GM19397 (cell line): ENCODE data around the gene PSMB9.
"Not testable (repeated sequence)": the region's sequence is repeated elsewhere in the genome, so short reads cannot be mapped to it uniquely, and the experiment has no call there.

ENCODE experiments used
- ATAC-seq: cut with Tn5 transposase; IDR thresholded peaks from one replicate; pipeline ENCODE4 v1.9.1; 2021; ENCODE audit warnings: mild to moderate bottlenecking, moderate library complexity; ENCODE audit not compliant: unreplicated experiment

The PSMB9 gene

DNA sequence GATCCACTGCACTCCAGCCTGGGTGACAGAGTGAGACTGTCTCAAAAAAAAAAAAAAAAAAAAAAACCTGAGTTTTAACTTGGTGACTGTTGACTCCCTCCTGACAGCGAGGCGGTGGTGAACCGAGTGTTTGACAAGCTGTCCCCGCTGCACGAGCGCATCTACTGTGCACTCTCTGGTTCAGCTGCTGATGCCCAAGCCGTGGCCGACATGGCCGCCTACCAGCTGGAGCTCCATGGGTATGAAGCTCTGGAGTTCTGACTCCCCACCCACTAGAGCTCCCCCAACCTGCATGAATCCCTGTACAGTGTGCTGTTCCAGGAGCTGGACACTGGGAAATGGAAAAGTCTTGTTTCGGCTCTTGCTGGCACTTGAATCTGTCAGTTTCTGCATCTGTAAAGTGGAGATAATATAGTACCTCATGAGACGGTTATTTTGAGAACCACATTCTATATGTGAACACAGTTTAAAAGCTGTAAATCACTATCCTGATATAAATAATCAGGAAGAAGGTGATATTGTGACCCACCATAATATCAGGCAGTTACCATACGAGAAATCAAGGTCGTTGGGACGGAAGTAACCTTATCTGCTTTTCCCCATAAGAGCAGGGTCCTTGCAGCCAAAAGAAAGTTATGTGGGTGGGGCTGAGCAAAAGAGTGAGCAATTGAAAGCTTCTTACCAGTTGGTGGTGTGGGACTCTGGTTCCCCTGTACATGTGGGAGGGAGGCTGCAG lies 3.3 kb downstream of the PSMB9 start:
- no peak for ATAC-seq

DNA sequence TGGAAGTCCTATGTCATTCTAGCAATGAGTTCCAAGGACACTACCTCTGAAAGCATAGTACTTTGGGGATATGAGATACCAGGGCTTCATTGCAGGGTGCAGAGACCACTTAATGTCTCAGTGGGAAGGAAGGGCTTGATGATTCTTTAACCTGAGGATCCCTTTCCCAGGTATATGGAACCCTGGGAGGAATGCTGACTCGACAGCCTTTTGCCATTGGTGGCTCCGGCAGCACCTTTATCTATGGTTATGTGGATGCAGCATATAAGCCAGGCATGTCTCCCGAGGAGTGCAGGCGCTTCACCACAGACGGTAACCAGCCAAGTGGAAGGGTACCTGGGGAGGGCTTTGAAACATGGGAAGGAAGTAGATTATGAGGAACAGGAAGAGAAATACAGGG lies 4.2 kb downstream of the PSMB9 start:
- no peak for ATAC-seq

DNA sequence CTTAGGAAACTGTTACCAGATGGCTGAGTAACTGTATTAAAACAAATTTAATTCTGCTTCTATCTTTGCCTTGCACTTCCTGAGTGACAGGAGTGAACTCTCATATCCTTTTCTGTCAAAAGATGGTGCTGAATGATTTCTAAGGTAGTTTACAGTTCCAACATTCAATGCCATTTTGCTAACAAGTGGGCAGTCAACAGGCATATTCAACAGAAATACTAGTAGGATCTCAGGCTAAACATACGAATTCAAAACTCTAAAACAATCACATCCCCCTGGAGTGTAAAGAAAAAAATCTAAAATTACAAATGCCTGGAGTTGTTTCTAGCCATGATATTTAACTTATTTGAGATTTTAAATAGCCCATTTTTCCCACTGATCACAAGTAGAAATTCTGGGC lies 6.7 kb downstream of the PSMB9 start:
- no peak for ATAC-seq

DNA sequence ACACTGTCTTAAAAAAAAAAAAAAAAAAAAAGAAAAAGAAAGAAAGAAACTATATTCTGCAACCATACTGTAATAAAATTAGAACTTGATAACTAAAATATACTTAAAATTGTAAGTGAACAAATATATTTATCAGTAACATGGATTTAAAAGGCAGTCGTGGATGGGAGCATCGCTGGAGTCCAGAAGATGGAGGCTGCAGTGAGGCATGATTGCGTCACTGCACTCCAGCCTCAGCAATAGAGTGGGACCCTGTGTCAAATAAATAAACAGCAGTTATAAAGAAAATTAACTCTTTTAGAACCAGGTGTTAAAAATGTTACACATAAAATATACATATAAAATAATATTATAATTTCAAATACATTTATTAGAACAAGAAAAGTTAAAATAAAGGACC lies 8.7 kb downstream of the PSMB9 start:
- ATAC-seq, result no peak

DNA sequence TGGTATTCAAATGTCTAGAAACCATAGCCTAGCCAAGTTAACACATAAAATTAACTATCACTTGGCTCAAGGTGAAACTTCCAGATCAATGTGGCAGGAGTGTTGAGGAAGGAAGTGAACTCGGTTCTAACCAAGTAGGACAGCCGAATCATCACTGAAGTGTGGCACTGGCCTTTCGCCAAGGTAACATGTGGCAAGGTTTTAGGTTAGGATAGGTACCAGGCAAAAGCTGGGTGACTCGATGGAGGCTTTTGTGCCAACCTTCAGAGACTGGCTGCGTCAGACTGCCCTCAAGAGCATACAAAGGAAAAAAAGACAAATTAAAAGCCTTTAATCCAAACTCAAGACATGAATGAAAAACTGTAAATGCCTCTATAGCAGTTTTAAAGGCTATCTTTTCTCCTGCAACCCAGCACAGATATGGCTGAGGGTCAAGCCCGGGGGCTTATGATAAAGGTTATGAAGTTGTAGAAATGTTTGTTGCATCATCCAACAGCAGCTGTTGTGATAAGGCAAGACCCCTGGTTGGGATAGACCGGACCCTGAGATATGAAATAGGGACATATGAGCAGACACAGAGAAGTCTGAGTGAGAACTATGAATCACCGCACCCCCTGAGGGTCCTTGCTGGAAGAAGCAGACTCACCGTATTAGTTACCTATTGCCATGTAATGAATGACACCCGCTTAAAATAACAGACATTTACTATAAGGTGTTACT lies 11.9 kb downstream of the PSMB9 start:
- no peak for ATAC-seq

DNA sequence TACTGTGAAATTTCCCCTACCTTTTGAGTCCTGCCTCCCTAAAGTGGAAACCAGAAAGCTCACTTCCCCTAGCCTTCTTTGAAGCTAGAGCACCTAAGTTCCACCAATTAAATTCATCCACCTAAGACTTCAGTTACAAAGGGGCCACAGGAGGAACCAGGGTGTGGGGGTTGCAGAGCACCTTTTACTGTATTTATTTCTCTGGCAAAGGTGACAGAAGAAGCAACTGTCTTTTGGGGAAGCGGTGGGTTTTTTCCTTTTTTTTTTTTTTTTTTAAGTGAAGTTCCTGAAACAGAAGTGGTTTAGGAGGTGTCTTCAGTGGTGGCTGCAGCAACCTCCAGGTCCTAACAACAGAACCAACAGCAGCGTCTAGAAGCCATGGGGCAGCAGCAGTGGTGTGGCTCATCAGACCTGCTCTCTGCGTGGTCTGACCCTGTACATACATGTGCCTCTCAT lies 13.1 kb downstream of the PSMB9 start:
- no peak for ATAC-seq

DNA sequence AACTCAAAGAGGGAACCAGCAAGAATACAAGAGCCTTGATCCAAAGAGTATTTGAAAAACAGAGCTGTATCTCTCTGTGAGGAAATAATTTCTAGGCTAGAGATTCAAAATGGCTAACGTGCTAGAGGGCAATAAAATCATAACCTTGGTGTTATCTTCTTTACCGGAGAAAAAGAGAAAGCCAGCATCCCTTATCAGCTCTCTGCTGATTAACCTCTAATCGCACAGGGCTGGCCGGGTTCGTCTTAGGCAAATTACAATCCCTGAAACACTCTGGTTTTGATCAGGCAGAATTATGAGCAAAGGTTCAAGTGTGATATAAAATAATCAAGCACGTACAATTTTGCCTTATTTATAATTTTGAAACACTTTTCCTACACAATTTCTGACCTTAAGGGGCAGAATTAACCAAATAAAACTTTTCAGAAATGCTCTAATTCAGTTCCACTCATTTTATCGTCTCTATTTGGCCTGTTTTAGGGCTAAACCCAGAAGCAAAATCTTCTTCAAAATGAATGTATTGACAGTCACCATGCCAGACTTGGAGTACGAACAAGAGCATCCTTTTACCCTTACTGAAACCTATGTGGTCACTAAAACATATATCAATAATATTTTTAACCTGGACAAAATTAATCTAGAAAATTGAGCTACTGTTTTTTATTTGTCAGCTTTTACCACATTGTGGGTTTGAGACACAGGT lies 13.7 kb downstream of the PSMB9 start:
- no peak for ATAC-seq

DNA sequence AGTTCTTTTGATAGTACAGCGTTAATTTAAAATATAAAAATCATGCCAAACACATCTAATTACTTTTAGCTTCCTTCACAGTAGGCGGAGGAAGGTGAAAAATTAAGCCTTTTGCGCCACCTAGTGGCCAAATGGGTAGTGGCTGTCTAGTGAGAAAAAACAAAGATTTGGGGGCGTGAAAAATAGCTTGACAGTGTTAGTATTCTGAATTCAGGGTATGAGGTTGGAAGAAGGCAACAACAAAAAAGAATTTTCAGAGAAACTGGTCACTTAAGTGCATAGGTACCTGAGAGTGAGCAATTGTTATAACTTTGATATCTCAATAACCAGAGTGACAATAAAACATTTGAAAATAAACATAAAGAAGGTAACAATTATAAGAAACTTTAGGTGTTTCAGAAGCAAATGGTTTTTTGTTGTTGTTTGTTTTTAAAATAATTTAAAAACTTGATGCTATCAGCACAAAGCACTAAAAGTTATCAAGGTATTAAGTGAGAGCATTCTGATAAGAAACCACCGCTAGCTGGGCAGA lies 14.3 kb downstream of the PSMB9 start:
- no peak for ATAC-seq

DNA sequence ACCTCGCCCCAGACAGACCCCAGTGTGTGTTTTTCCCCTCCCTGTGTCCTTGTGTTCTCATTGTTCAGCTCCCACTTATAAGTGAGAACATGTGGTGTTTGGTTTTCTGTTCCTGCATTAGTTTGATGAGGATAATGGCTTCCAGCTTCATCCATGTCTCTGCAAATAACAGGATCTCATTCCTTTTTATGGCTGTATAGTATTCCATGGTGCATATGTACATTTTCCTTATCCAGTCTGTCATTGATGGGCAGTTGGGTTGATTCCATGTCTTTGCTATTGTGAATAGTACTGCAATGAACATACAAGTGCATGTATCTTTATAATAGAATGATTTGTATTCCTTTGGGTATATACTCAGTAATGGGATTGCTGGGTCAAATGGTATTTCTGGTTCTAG lies 20.0 kb downstream of the PSMB9 start:
- ATAC-seq, result not testable (repeated sequence)

DNA sequence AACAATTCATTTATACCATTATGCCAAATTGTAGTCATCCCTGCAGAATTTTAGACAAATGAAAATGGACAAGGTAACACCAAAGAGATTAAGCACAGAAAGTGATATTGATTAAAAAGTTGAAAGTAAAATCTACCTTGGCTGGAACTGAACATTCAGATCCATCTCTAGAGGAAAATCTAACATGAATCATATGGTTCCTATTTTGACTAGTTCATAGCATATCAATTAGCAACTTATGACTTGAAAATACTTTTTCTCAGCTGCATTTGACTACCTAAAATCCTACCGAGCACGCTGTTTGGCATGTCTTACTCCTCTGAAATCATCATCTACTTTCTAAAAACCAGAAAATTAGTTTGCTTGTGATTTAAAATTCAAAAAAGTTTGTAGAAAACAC lies 22.6 kb downstream of the PSMB9 start:
- ATAC-seq, result no peak

DNA sequence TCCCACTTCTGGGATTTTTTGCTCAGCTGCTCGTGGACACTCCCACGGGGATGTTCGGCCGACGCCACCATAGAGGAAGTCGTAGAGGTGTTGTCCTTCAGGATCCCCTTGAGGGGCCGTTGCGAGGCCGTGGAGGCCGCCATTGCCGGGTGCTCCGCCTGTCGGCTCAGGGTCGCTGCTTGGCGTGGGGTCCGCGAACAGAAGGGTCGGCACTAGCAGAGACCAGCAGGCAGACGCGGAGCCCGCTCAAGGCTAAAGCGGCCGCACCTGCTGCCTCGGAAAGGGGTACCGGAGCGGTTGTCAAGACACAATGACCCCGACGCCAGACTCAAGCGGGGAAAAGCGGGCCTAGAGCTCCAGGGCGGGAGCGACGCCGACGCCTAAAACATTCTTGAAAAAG lies 25.7 kb downstream of the PSMB9 start:
- no peak for ATAC-seq

DNA sequence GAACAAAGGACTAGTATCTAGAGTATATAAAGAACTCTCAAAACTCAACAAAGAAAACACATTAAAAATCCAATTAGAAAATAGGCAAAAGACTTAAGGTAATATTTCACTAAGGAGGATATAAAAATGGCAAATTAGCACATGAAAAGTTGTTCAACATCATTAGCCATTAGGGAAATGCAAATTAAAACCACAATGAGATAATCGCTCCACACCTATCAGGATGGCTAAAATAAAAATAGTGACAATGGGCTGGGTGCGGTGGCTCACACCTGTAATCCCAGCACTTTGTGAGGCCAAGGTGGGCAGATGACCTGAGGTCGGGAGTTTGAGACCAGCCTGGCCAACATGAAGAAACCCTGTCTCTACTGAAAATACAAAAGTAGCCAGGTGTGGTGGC lies 27.0 kb downstream of the PSMB9 start:
- ATAC-seq, result not testable (repeated sequence)

DNA sequence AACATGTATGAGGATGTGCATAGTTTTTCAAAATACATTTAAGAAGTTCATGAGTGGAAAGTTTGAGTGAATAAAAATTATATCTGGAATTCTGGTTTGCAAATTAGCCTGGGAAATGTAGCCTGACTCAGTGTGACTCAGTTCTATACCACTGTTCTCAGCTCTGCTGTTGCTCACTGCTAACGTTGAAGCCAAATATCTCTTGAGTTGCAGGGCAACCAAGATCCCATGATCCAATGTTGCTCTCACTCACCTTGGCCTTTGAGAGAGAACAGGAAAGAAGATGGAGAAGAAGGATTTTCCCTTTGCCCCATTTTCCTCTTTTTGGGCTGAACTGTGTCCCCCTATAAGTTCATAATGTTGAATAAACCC lies 28.9 kb downstream of the PSMB9 start:
- no peak for ATAC-seq

DNA sequence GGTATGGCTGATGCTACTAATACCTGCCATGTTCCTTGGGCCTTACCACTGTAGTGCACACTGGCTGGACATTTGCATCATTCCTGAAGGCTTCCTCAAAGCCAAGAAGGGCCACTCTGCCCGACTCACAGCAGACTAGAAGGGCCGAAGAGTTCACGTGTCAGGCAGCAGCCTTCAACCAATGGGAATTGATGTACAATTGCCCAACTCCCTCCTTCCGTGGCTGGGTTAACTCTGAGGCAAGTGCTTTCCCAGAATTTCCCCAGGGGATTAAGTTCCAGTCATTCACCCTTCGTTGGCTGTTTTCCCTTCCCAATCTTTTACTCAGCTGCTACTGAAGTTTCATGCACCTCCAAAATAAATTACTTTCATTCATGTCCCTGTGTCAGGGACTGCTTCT lies 29.8 kb downstream of the PSMB9 start:
- no peak for ATAC-seq

DNA sequence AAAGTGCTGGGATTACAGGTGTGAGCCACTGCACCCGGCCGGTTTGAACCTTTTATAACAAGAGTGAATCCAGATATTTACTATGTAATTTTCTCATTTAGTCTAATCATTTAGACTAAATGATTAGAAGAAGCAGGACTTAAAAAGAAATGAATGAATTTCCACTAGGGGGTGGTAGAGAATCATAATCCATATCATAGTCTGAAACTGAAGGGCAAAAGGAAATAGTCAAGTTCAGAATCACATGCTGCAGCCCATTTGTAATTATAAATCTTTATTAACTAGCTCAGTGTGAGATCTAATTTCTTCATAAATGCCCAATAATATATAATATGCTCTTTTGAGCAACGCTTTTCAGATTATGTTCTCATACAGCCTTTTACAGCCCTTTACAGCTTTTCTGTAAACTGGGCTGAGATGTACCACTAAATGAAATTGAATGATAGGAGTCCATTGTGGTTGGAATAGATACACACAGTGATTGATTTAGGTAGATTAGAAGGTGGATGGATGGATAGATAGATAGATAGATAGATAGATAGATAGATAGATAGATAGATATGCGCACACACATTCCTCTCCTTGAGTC lies 31.8 kb downstream of the PSMB9 start:
- no peak for ATAC-seq

DNA sequence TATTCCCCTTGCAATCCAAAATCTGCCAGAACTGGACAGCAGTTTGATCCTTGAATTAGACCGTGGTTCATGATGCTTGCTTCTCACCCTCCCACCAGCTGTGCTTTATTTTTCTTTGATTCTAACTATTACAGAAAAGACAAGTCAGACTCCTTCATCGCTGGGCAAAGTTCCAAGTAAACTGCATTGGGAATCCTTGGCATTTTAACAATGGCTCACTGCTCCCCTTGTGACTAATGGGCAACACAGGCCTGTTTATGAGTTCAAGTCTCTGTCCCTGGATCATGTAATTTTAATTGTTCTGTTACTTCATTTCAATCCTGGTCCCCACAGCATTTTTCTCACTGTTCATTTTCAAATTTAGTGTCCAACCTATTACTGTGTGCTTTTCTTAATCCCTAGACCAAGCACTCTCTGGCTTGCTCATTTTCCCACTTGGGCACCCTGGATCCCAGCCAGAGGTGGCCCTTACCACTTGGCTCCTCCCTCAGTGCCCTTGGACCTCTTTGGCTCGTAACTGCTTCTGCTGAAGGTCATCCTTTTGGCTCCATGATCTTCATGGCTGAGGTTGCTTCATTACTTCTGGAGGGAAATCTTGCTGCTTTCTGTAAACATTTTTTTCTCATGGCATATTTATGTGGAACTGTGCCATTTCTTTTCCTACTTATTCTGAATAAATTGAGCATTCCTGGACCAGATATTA lies 32.8 kb downstream of the PSMB9 start:
- ATAC-seq, result no peak

DNA sequence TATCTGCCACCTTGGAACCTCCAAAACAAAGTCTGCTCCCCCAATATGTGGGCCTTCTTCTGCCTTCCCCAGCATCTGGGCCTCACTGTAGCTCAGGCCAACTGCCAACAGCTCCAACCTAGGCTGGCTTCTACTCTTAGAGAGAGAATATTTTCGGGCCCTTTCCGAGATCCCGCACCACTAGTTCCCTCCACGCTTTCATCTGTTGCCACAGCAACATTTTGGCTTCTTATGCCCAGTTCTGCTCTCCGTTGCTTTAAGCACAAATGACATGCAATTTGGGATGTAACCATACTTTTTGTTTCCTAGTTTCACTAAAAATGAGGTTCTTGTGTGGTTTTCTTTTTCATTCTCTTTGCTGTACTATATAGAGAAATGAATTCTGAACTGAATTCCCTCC lies 33.6 kb downstream of the PSMB9 start:
- ATAC-seq, result no peak

DNA sequence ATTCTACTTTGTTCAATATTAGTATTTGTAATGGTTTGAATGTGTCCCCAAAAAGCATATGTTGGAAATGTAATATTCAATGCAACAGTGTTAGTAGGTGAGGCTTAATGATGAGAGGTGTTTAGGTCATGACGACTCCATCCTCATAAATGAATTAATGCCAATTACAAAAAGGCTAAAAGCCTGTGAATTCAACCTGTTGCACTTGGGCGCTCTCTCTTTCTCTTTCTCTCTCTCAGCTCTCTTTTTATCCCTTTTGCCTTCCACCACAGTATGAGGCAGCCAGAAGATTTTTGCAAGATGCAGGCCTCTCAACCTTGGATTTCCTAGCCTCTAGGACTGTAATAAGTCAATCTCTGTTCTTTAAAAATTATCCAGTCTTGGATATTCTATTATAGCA lies 34.6 kb downstream of the PSMB9 start:
- no peak for ATAC-seq

DNA sequence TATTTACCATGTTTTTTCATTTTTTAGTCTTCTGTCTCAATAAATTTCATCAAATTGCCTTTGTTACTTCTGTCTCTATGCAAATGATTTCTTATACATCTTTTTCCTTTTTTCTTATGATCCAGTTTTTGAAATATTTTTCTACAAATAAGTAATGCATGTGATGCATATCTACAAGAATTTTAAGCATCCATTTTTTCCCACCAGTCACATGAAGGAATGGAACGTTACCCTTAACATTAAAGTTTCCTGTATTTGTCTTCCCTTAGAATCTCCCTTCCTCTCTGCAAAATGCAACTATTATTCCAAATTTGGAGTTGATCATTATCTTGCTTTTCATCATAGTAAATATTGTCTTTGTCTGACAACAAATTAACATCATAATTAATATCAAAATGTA lies 35.5 kb downstream of the PSMB9 start:
- ATAC-seq, result no peak

DNA sequence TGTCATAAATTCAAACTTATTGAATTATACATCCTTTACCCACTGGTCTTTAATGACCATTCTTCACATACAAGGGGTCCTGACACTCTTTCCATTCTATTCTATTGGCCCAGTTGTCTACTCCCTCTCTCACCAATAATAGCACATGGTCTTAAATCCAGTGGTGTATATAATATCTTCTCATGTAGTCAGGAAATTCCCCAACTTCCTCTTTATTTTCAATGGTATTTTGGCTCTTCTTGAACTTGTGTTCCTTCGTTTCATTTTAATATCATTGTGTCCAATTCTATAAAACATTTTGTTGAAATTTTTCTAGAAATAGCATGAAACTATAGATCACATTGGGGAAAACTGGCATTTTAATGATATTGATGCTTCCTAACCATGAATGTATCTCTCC lies 36.8 kb downstream of the PSMB9 start:
- ATAC-seq, result no peak
